ACC112 (cell line): ENCODE results near the gene MAML3.

Experiments
- H2AFZ ChIP-seq: fragments of 200-600 bp; sonication (generic); one replicate; pipeline ENCODE4 v1.6.0; 2017; ENCODE audit warnings: antibody characterized with exemption, low read length; ENCODE audit not compliant: unreplicated experiment
- H3K27ac ChIP-seq: fragments of 200-600 bp; sonication (generic); 2 replicates; pipeline ENCODE4 v1.5.1; 2014; ENCODE audit warnings: low read depth, mild to moderate bottlenecking, antibody characterized with exemption, low read length, moderate library complexity
- H3K27me3 ChIP-seq: fragments of 200-600 bp; sonication (generic); 2 replicates; pipeline ENCODE4 v1.6.1; 2014; ENCODE audit warnings: mild to moderate bottlenecking, antibody characterized with exemption, low read length, moderate library complexity, mixed read lengths; ENCODE audit not compliant: insufficient read depth
- H3K36me3 ChIP-seq: fragments of 200-600 bp; sonication (generic); 2 replicates; pipeline ENCODE4 v1.6.1; 2016; ENCODE audit warnings: mild to moderate bottlenecking, antibody characterized with exemption, low read length, moderate library complexity, mixed read lengths; ENCODE audit not compliant: insufficient read depth
- H3K4me1 ChIP-seq: fragments of 200-600 bp; sonication (generic); one replicate; pipeline ENCODE4 v1.6.1; 2016; ENCODE audit warnings: low read length, mixed read lengths; ENCODE audit not compliant: insufficient read depth, unreplicated experiment, control insufficient read depth
- H3K4me3 ChIP-seq: fragments of 200-600 bp; sonication (generic); 2 replicates; pipeline ENCODE4 v1.5.1; 2014; ENCODE audit warnings: mild to moderate bottlenecking, low read depth, low read length
- H3K79me2 ChIP-seq: fragments of 200-600 bp; sonication (generic); one replicate; pipeline ENCODE4 v1.6.0; 2016; ENCODE audit warnings: low read length; ENCODE audit not compliant: control insufficient read depth, unreplicated experiment, insufficient read depth

The MAML3 gene

GRCh38 chr4:139854668-139855403, 299.1 kb downstream of the MAML3 start:
- no peaks in the 10 kb centered on the region for H3K79me2 ChIP-seq
- H3K27me3 ChIP-seq = no peaks in the 10 kb centered on the region
- H2AFZ ChIP-seq = no peak overlapping the region
- no peaks in the 10 kb centered on the region for H3K4me1 ChIP-seq
- no peak overlapping the region for H3K27ac ChIP-seq
- H3K36me3 ChIP-seq = no peaks in the 10 kb centered on the region
- H3K4me3 ChIP-seq = no peak overlapping the region

GRCh38 chr4:139853309-139853708, 300.7 kb downstream of the MAML3 start:
- Histone ChIP-seq H3K79me2 (no peaks in the 10 kb centered on the region), H3K27me3 (no peaks in the 10 kb centered on the region), H2AFZ (no peak overlapping the region), H3K36me3 (no peaks in the 10 kb centered on the region), H3K27ac (no peak overlapping the region), H3K4me1 (no peaks in the 10 kb centered on the region), H3K4me3 (no peak overlapping the region)

DNA sequence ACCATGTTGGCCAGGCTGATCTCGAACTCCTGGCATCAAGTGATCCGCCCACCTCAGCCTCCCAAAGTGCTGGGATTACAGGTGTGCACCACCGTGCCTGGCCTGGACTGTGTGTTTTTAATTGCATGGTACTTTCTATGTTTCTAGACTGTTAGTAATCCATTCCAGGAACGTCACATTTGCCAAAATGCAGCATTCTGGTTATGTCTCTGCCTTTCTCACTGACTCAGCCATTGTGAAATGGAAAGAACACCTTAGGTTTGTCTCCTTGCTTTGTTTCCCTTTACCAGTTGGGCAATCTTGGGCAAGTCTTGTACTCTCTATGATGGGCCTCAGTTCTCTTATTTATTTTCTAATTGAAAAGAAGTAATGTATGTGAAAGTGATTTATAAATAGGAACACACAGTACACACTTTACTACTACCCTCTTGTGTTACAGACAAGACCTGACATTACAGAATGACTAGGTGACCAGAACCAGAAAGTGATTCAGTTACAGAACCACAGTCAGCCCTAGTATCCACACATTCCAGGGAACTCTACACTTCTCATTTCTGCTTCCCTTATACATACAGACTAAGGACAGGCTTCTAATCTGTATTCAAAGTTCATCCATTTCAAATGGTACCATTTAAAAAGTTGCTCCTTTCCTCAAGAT, 301.2 kb downstream of the MAML3 start:
- no peak overlapping the region for H3K27ac ChIP-seq
- H3K4me1 ChIP-seq = no peaks in the 10 kb centered on the region
- H3K27me3 ChIP-seq = peaks cover 5% of the 10 kb centered on the region; the same call in 1 of the 2 replicates
- H3K36me3 ChIP-seq = no peaks in the 10 kb centered on the region
- no peaks in the 10 kb centered on the region for H3K79me2 ChIP-seq
- no peak overlapping the region for H3K4me3 ChIP-seq
- H2AFZ ChIP-seq = no peak overlapping the region

GRCh38 chr4:139851639-139852038, 302.3 kb downstream of the MAML3 start:
- Histone ChIP-seq H3K4me1 (no peaks in the 10 kb centered on the region), H3K79me2 (no peaks in the 10 kb centered on the region), H2AFZ (no peak overlapping the region), H3K27ac (no peak overlapping the region), H3K4me3 (no peak overlapping the region), H3K27me3 (peaks cover 5% of the 10 kb centered on the region; the same call in 1 of the 2 replicates), H3K36me3 (no peaks in the 10 kb centered on the region)

DNA sequence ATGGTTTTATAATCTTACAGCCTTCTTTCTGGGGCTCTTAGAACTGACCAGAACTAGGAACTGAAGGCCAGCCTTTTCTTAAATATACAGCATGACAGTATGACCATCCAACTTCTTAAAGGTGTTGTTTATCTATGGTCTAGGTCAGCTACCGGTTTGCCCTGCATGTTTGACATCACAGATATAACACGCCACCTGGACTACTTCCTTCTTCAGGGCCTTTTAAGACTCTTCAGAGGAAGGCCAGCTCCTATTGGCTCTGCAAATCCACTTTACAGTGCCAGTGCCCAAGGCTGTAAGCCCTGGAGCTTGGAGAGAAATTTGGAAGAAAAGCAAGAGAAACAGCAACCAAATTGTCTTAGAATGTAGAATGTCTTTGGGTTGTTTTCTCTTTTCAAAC, 302.9 kb downstream of the MAML3 start:
- Histone ChIP-seq H3K79me2 (no peaks in the 10 kb centered on the region), H3K27ac (no peak overlapping the region), H3K27me3 (peaks cover 5% of the 10 kb centered on the region; the same call in 1 of the 2 replicates), H2AFZ (no peak overlapping the region), H3K4me3 (no peak overlapping the region), H3K36me3 (no peaks in the 10 kb centered on the region), H3K4me1 (no peaks in the 10 kb centered on the region)

DNA sequence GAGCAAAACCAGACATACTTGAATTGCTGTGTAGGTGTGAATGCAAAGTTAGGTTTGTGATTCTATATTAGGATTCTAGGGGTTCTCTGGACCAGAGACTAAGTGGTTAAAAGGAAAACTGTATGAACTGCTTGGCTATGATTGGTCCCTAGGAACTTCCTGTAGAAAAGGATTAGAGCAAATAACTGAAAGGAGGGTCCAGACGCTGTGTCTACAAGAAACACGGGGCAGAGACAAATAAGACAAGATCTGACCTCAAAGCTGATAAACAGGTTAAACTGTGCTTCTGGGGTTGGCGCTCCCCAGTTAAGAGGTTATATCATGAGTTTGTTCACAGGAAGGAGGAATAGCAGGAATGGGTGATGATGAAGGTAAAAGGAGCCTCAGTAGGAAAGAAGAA, 304.8 kb downstream of the MAML3 start:
- no peak overlapping the region for H3K4me3 ChIP-seq
- no peak overlapping the region for H2AFZ ChIP-seq
- H3K36me3 ChIP-seq = no peaks in the 10 kb centered on the region
- no peaks in the 10 kb centered on the region for H3K4me1 ChIP-seq
- no peaks in the 10 kb centered on the region for H3K79me2 ChIP-seq
- H3K27ac ChIP-seq = no peak overlapping the region
- H3K27me3 ChIP-seq = peaks cover 16% of the 10 kb centered on the region

DNA sequence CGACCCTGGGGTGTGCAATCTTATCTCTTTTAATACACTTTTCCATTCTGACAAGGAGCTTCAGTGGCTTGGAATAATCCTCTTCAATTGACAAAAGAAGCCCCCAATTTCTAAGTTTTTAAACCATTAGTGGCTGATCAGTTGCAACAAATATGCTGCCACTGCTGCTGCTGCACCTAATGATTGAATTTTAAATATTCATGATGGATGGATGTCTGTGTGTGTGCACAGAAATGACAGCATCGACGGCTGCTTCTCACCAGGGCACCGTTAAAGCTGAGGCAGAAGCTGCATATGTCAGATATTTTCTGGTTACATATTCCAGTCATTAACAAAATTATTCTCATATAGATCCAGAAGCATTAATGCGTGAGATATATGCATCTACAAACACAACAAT, 306.0 kb downstream of the MAML3 start:
- peaks cover 16% of the 10 kb centered on the region for H3K27me3 ChIP-seq
- H3K36me3 ChIP-seq = no peaks in the 10 kb centered on the region
- no peak overlapping the region for H3K4me3 ChIP-seq
- no peak overlapping the region for H2AFZ ChIP-seq
- H3K79me2 ChIP-seq = no peaks in the 10 kb centered on the region
- H3K27ac ChIP-seq = no peak overlapping the region
- no peaks in the 10 kb centered on the region for H3K4me1 ChIP-seq

DNA sequence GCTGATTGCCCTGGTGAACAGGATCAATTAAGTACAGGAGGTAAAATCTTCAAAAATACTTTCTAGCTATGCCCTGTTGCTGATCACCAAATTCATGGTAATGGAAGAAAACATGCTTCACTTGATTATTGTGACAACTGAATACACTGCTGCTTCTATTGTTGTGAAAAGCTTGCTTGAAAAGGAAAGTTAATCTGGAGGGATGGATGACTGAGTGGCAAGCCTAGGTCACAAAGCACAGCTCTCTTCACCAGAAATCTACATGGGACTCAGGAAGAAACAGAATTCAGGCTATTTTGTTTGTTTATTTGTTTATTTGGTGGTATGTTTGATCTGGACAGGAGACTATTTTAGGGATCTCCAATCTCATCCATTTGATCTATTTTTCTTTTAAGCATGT, 306.4 kb downstream of the MAML3 start:
- no peaks in the 10 kb centered on the region for H3K79me2 ChIP-seq
- H3K27me3 ChIP-seq = peaks cover 16% of the 10 kb centered on the region
- no peaks in the 10 kb centered on the region for H3K4me1 ChIP-seq
- no peaks in the 10 kb centered on the region for H3K36me3 ChIP-seq
- no peak overlapping the region for H3K4me3 ChIP-seq
- H3K27ac ChIP-seq = no peak overlapping the region
- H2AFZ ChIP-seq = no peak overlapping the region

DNA sequence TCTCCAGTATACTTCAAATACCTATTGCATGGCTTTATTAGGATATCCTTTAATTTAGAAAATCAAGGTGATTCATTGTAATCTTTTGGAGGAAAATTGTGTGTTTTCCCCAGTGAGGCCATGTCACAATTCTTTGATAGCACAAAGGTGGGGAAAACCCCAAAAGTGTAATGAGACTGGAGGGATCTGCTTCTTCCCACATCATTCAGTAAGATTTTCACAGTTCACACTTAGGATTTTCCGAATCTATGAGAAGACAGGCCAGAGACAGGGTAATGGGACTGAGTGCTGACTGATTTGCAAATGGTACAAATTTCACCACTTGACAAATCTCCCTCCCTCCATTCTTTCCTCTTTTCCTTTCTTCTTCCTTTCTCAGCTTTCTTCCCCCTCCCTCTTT, 307.2 kb downstream of the MAML3 start:
- Histone ChIP-seq H3K4me3 (no peak overlapping the region), H3K27me3 (peaks cover 16% of the 10 kb centered on the region), H3K4me1 (no peaks in the 10 kb centered on the region), H3K79me2 (no peaks in the 10 kb centered on the region), H3K36me3 (no peaks in the 10 kb centered on the region), H3K27ac (no peak overlapping the region), H2AFZ (no peak overlapping the region)

DNA sequence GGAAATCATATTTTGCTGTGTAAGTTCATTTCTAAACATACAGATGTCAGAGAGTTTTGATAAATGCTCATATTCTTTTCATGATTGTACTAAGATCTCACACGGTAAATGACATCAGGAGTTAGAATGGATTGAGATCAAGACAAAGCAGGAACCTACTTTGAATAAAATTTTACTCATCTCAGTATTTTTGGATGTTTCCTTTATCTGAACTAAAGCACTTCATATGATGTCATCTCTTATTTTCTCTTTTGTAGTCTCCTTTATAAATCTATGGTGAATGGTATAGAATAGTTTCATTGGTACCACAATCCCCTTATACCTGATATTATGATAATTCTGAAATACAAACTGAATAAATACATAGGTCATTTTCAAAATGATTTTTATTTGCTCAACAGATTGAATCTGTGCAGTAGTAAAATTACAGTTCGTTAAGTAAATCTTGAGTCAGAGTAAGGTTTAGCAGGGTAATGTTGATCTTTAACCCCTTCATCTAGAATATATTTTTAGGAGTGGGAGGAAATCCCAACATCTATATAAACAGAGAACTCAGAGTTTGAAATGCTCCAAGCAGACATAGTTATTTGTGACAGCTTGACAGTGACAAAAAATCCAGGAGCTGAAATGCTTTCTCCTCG, 308.4 kb downstream of the MAML3 start:
- H3K4me3 ChIP-seq = no peak overlapping the region
- H3K27me3 ChIP-seq = peaks cover 16% of the 10 kb centered on the region
- no peaks in the 10 kb centered on the region for H3K79me2 ChIP-seq
- no peaks in the 10 kb centered on the region for H3K36me3 ChIP-seq
- H3K27ac ChIP-seq = no peak overlapping the region
- H3K4me1 ChIP-seq = no peaks in the 10 kb centered on the region
- no peak overlapping the region for H2AFZ ChIP-seq
